ENCODE results near the gene RPL18A.

- TF ChIP-seq CTCF (IDR thresholded peaks at IDR 0.05) (no peak), POLR2A (IDR thresholded peaks at IDR 0.05) (no peak)
These were observed 43.0 kb downstream of the RPL18A start for GRCh38 chr19:17902701-17903100.
